ENCODE measurements around the gene PTGIS.

PTGIS gene

GRCh38 chr20:49595346-49595745 lies 27.4 kb upstream of the PTGIS start:
- DNase-seq, result no peak

GRCh38 chr20:49594931-49595315 lies 27.0 kb upstream of the PTGIS start:
- DNase-seq, result no peak

GRCh38 chr20:49594143-49594930 lies 26.4 kb upstream of the PTGIS start:
- DNase-seq, result no peak

- DNase-seq, result no peak
Observed at GRCh38 chr20:49593466-49594142, 25.7 kb upstream of the PTGIS start.

- DNase-seq, result no peak
Observed at GRCh38 chr20:49592120-49592519, 24.2 kb upstream of the PTGIS start.

- DNase-seq, result no peak
Observed at GRCh38 chr20:49591217-49591865, 23.4 kb upstream of the PTGIS start.

GRCh38 chr20:49590163-49591017 lies 22.5 kb upstream of the PTGIS start:
- no peak for DNase-seq

GRCh38 chr20:49589747-49590146 lies 21.8 kb upstream of the PTGIS start:
- DNase-seq, result no peak

- no peak for DNase-seq
Observed at GRCh38 chr20:49587111-49587570, 19.2 kb upstream of the PTGIS start.

GRCh38 chr20:49585585-49586245 lies 17.8 kb upstream of the PTGIS start:
- no peak for DNase-seq

GRCh38 chr20:49584418-49585382 lies 16.8 kb upstream of the PTGIS start:
- DNase-seq, result no peak

GRCh38 chr20:49583669-49584417 lies 15.9 kb upstream of the PTGIS start:
- peak; percentile 80 for DNase-seq

GRCh38 chr20:49583343-49583668 lies 15.4 kb upstream of the PTGIS start:
- no peak for DNase-seq

GRCh38 chr20:49582413-49583334 lies 14.7 kb upstream of the PTGIS start:
- no peak for DNase-seq

- DNase-seq, result no peak
Observed at GRCh38 chr20:49581482-49581881, 13.5 kb upstream of the PTGIS start.

GRCh38 chr20:49580813-49581174 lies 12.9 kb upstream of the PTGIS start:
- no peak for DNase-seq

GRCh38 chr20:49579874-49580812 lies 12.2 kb upstream of the PTGIS start:
- no peak for DNase-seq

GRCh38 chr20:49579195-49579594 lies 11.3 kb upstream of the PTGIS start:
- DNase-seq, result no peak
